Activated T-helper 2 cell treated with anti-CD3 and anti-CD28 coated beads, Interferon-gamma antibody, Interleukin-2, Interleukin-4, amounts not matched to agents 10 μg/mL and 5 μg/mL and 100 μg/mL, durations not matched to agents 14 hours and 24 hours and 36 hours (primary cell): ENCODE results near the gene GTF2H1. TPM values are rescaled to one million over a fixed set of nuclear protein-coding genes. Genes with fewer than 3 reads are reported as not detected.

Experiments
- DNase-seq: peaks from one replicate; pipeline ENCODE4 v3.0.0; 2021; ENCODE audit warnings: low spot score
- H3K27ac Mint-ChIP-seq: one replicate; pipeline ENCODE4 v1.8.0; 2021; ENCODE audit warnings: mixed read lengths
- H3K27me3 Mint-ChIP-seq: one replicate; pipeline ENCODE4 v1.8.0; 2021; ENCODE audit warnings: low read depth, mixed read lengths
- H3K36me3 Mint-ChIP-seq: one replicate; pipeline ENCODE4 v1.8.0; 2021; ENCODE audit warnings: low read depth, mixed read lengths
- H3K4me1 Mint-ChIP-seq: one replicate; pipeline ENCODE4 v1.8.0; 2021; ENCODE audit warnings: low read depth, mixed read lengths
- H3K4me3 Mint-ChIP-seq: one replicate; pipeline ENCODE4 v1.8.0; 2021; ENCODE audit warnings: low read depth, mild to moderate bottlenecking, moderate library complexity, mixed read lengths
- H3K9me3 Mint-ChIP-seq: one replicate; pipeline ENCODE4 v1.8.0; 2021; ENCODE audit warnings: mixed read lengths
- intact Hi-C: fragments of 100-400 bp; cut with micrococcal nuclease; formaldehyde crosslinking; loops from one replicate; pipeline ENCODE4 v1.15.1; 2023
- total RNA-seq: library from RNA; stranded (reverse); gene quantifications from 2 replicates; pipeline ENCODE4 v1.2.3, GENCODE V29; 2022

GTF2H1 gene
- 51.4 and 54.3 TPM in 2 replicates for total RNA-seq

- no peaks in the 10 kb centered on the region for H3K9me3 Mint-ChIP-seq
These were observed at the start of gene GTF2H1, which contains the start of gene HPS5 for GRCh38 chr11:18321969-18322711. GTF2H1 (plus strand) TSS chr11:18322567; CDS start chr11:18333075, 10,508 bp downstream. HPS5 (minus strand) TSS chr11:18322140; CDS start chr11:18317858, 4,282 bp downstream.

GRCh38 chr11:18277565-18278271 is 44.6 kb upstream of the GTF2H1 start:
- H3K36me3 Mint-ChIP-seq, result peaks cover 42% of the 10 kb centered on the region
- H3K4me1 Mint-ChIP-seq, result peaks cover 22% of the 10 kb centered on the region
- DNase-seq, result no peak
- H3K27me3 Mint-ChIP-seq, result no peaks in the 10 kb centered on the region
- intact Hi-C loops, result no loop called here
- H3K27ac Mint-ChIP-seq, result no peak overlapping the region
- no peaks in the 10 kb centered on the region for H3K9me3 Mint-ChIP-seq
- no peak overlapping the region for H3K4me3 Mint-ChIP-seq

More at GRCh38 chr11:18321969-18322711, at the start of gene GTF2H1, which contains the start of gene HPS5:
- peaks cover 52% of the 10 kb centered on the region for H3K36me3 Mint-ChIP-seq
- H3K27me3 Mint-ChIP-seq, result no peaks in the 10 kb centered on the region
- DNase-seq, result peak; percentile 93
- H3K4me3 Mint-ChIP-seq, result peak within 1 kb of the TSS; percentile 92
- intact Hi-C loops, result loop anchor here (1.0 to 10.0 kb wide), 8 partner anchors 8 to 312 kb away; partner anchors contain the start of genes SERGEF, SPTY2D1 and TSG101
- H3K4me1 Mint-ChIP-seq, result peaks cover 57% of the 10 kb centered on the region
- peak within 1 kb of the TSS; percentile 98 for H3K27ac Mint-ChIP-seq

GRCh38 chr11:18280438-18281045 is 41.8 kb upstream of the GTF2H1 start:
- intact Hi-C loops, result no loop called here
- Mint-ChIP-seq H3K4me1 (peaks cover 22% of the 10 kb centered on the region), H3K9me3 (no peaks in the 10 kb centered on the region), H3K4me3 (peak overlapping the region; percentile 64), H3K36me3 (peaks cover 51% of the 10 kb centered on the region), H3K27ac (peak overlapping the region; percentile 77), H3K27me3 (no peaks in the 10 kb centered on the region)
- DNase-seq, result no peak

GRCh38 chr11:18282626-18283025 is 39.7 kb upstream of the GTF2H1 start:
- Mint-ChIP-seq H3K9me3 (no peaks in the 10 kb centered on the region), H3K27ac (no peak overlapping the region), H3K27me3 (no peaks in the 10 kb centered on the region), H3K36me3 (peaks cover 64% of the 10 kb centered on the region), H3K4me1 (peaks cover 22% of the 10 kb centered on the region), H3K4me3 (no peak overlapping the region)
- DNase-seq, result no peak
- intact Hi-C loops, result no loop called here

GRCh38 chr11:18285841-18286240 is 36.5 kb upstream of the GTF2H1 start:
- Mint-ChIP-seq H3K9me3 (no peaks in the 10 kb centered on the region), H3K36me3 (peaks cover 61% of the 10 kb centered on the region), H3K4me1 (peaks cover 5% of the 10 kb centered on the region), H3K27me3 (no peaks in the 10 kb centered on the region), H3K27ac (no peak overlapping the region), H3K4me3 (no peak overlapping the region)
- DNase-seq, result no peak
- intact Hi-C loops, result no loop called here

GRCh38 chr11:18288911-18289310 is 33.5 kb upstream of the GTF2H1 start:
- no peak for DNase-seq
- H3K4me3 Mint-ChIP-seq, result no peak overlapping the region
- intact Hi-C loops, result no loop called here
- no peaks in the 10 kb centered on the region for H3K27me3 Mint-ChIP-seq
- H3K27ac Mint-ChIP-seq, result peak overlapping the region; percentile 9
- H3K9me3 Mint-ChIP-seq, result no peaks in the 10 kb centered on the region
- H3K4me1 Mint-ChIP-seq, result no peaks in the 10 kb centered on the region
- peaks cover 61% of the 10 kb centered on the region for H3K36me3 Mint-ChIP-seq

- Mint-ChIP-seq H3K36me3 (peaks cover 79% of the 10 kb centered on the region), H3K27ac (no peak overlapping the region), H3K4me3 (no peak overlapping the region), H3K9me3 (no peaks in the 10 kb centered on the region), H3K27me3 (no peaks in the 10 kb centered on the region), H3K4me1 (peaks cover 17% of the 10 kb centered on the region)
- intact Hi-C loops, result no loop called here
- DNase-seq, result no peak
These were observed 27.5 kb upstream of the GTF2H1 start for GRCh38 chr11:18294862-18295261.

- intact Hi-C loops, result no loop called here
- DNase-seq, result no peak
- Mint-ChIP-seq H3K9me3 (no peaks in the 10 kb centered on the region), H3K4me1 (peaks cover 17% of the 10 kb centered on the region), H3K36me3 (peaks cover 77% of the 10 kb centered on the region), H3K4me3 (no peak overlapping the region), H3K27me3 (no peaks in the 10 kb centered on the region), H3K27ac (no peak overlapping the region)
These were observed 27.1 kb upstream of the GTF2H1 start for GRCh38 chr11:18295316-18295715.

- H3K4me1 Mint-ChIP-seq, result peaks cover 10% of the 10 kb centered on the region
- H3K4me3 Mint-ChIP-seq, result no peak overlapping the region
- no peaks in the 10 kb centered on the region for H3K27me3 Mint-ChIP-seq
- peaks cover 70% of the 10 kb centered on the region for H3K36me3 Mint-ChIP-seq
- no peaks in the 10 kb centered on the region for H3K9me3 Mint-ChIP-seq
- intact Hi-C loops, result no loop called here
- no peak overlapping the region for H3K27ac Mint-ChIP-seq
- no peak for DNase-seq
These were observed 22.6 kb upstream of the GTF2H1 start for GRCh38 chr11:18299721-18300120.

GRCh38 chr11:18304745-18305144 is 17.6 kb upstream of the GTF2H1 start:
- intact Hi-C loops, result no loop called here
- peaks cover under 1% of the 10 kb centered on the region for H3K4me1 Mint-ChIP-seq
- no peak for DNase-seq
- no peaks in the 10 kb centered on the region for H3K27me3 Mint-ChIP-seq
- no peak overlapping the region for H3K27ac Mint-ChIP-seq
- H3K4me3 Mint-ChIP-seq, result no peak overlapping the region
- H3K36me3 Mint-ChIP-seq, result peaks cover 72% of the 10 kb centered on the region
- no peaks in the 10 kb centered on the region for H3K9me3 Mint-ChIP-seq

GRCh38 chr11:18307461-18308139 is 14.8 kb upstream of the GTF2H1 start:
- intact Hi-C loops, result no loop called here
- peaks cover 3% of the 10 kb centered on the region for H3K4me1 Mint-ChIP-seq
- no peaks in the 10 kb centered on the region for H3K27me3 Mint-ChIP-seq
- H3K27ac Mint-ChIP-seq, result no peak overlapping the region
- H3K9me3 Mint-ChIP-seq, result no peaks in the 10 kb centered on the region
- no peak overlapping the region for H3K4me3 Mint-ChIP-seq
- peaks cover 69% of the 10 kb centered on the region for H3K36me3 Mint-ChIP-seq
- no peak for DNase-seq

- H3K4me3 Mint-ChIP-seq, result no peak overlapping the region
- H3K36me3 Mint-ChIP-seq, result peaks cover 65% of the 10 kb centered on the region
- no peaks in the 10 kb centered on the region for H3K9me3 Mint-ChIP-seq
- DNase-seq, result no peak
- intact Hi-C loops, result no loop called here
- H3K27ac Mint-ChIP-seq, result no peak overlapping the region
- peaks cover 8% of the 10 kb centered on the region for H3K4me1 Mint-ChIP-seq
- no peaks in the 10 kb centered on the region for H3K27me3 Mint-ChIP-seq
These were observed 14.1 kb upstream of the GTF2H1 start for GRCh38 chr11:18308242-18308641.
